ENCODE measurements around the gene ISG20L2.
A peak's percentile ranks its signal among the peaks of the same experiment; 100 is the strongest.
"Not testable (repeated sequence)": the region's sequence is repeated elsewhere in the genome, so short reads cannot be mapped to it uniquely, and the experiment has no call there.

The ISG20L2 gene

GRCh38 chr1:156772222-156772621 lies 43.7 kb upstream of the ISG20L2 start:
- no peak overlapping the region for H3K4me3 ChIP-seq (ENCODE audit: low read depth, low read length)

GRCh38 chr1:156768610-156769295 lies 40.2 kb upstream of the ISG20L2 start:
- peak overlapping the region; percentile 92 for H3K4me3 ChIP-seq (ENCODE audit: low read depth, low read length)
- TF ChIP-seq CTCF (IDR thresholded peaks at IDR 0.05; ENCODE audit: insufficient read depth, low read depth, low read length, missing control alignments), result no peak
- DNase-seq (ENCODE audit: low read depth), result no peak

More at GRCh38 chr1:156772222-156772621, 43.7 kb upstream of the ISG20L2 start:
- no peak for DNase-seq (ENCODE audit: low read depth)
- TF ChIP-seq CTCF (IDR thresholded peaks at IDR 0.05; ENCODE audit: insufficient read depth, low read depth, low read length, missing control alignments), result no peak

GRCh38 chr1:156767879-156768604 lies 39.5 kb upstream of the ISG20L2 start:
- DNase-seq (ENCODE audit: low read depth), result peak; percentile 57
- H3K4me3 ChIP-seq (ENCODE audit: low read depth, low read length), result peak overlapping the region; percentile 92
- TF ChIP-seq CTCF (IDR thresholded peaks at IDR 0.05; ENCODE audit: insufficient read depth, low read depth, low read length, missing control alignments), result no peak

- no peak for TF ChIP-seq CTCF (IDR thresholded peaks at IDR 0.05; ENCODE audit: insufficient read depth, low read depth, low read length, missing control alignments)
- peak within 1 kb of the TSS; percentile 92 for H3K4me3 ChIP-seq (ENCODE audit: low read depth, low read length)
- DNase-seq (ENCODE audit: low read depth), result peak; percentile 100
These were observed 38.7 kb upstream of the ISG20L2 start, which contains the start of gene PRCC for GRCh38 chr1:156767101-156767878. Gene PRCC (plus strand): TSS chr1:156767535. CDS start chr1:156767772, 237 bp downstream.

- H3K4me3 ChIP-seq (ENCODE audit: low read depth, low read length), result peak overlapping the region; percentile 84
- DNase-seq (ENCODE audit: low read depth), result no peak
- TF ChIP-seq CTCF (IDR thresholded peaks at IDR 0.05; ENCODE audit: insufficient read depth, low read depth, low read length, missing control alignments), result no peak
These were observed 37.9 kb upstream of the ISG20L2 start for GRCh38 chr1:156766298-156767100.

GRCh38 chr1:156765666-156766065 lies 37.1 kb upstream of the ISG20L2 start:
- no peak for TF ChIP-seq CTCF (IDR thresholded peaks at IDR 0.05; ENCODE audit: insufficient read depth, low read depth, low read length, missing control alignments)
- DNase-seq (ENCODE audit: low read depth), result no peak
- H3K4me3 ChIP-seq (ENCODE audit: low read depth, low read length), result peak overlapping the region; percentile 84

- H3K4me3 ChIP-seq (ENCODE audit: low read depth, low read length); DNase-seq (ENCODE audit: low read depth): not testable (repeated sequence)
These were observed 36.6 kb upstream of the ISG20L2 start for GRCh38 chr1:156765136-156765535.
